ENCODE results near the gene TEX52.

TEX52 gene

GRCh38 chr12:2801044-2801783 is 55.6 kb downstream of the TEX52 start:
- TF ChIP-seq NFIC (IDR thresholded peaks at IDR 0.05): peak; percentile 42; the same call in 1 of the 2 replicates
- no peak for TF ChIP-seq REST (IDR thresholded peaks at IDR 0.05; ENCODE audit: low read depth)
- no peak for TF ChIP-seq ZBTB7A (IDR thresholded peaks at IDR 0.05; ENCODE audit: low read depth)

GRCh38 chr12:2800046-2800570 is 56.7 kb downstream of the TEX52 start:
- no peak for TF ChIP-seq USF1 (IDR thresholded peaks at IDR 0.05)
- no peak for TF ChIP-seq TCF12 (IDR thresholded peaks at IDR 0.05; ENCODE audit: low read depth)
- TF ChIP-seq TAF1 (IDR thresholded peaks at IDR 0.05; ENCODE audit: low read depth): no peak
- TF ChIP-seq FOXM1 (IDR thresholded peaks at IDR 0.05; ENCODE audit: borderline replicate concordance, low read depth): no peak
- no peak for TF ChIP-seq MAX (IDR thresholded peaks at IDR 0.05)
- TF ChIP-seq RAD21 (IDR thresholded peaks at IDR 0.05; ENCODE audit: low read depth): no peak
- no peak for TF ChIP-seq REST (IDR thresholded peaks at IDR 0.05; ENCODE audit: low read depth)
- no peak for TF ChIP-seq YY1 (IDR thresholded peaks at IDR 0.05; ENCODE audit: low read depth)
- TF ChIP-seq CREB1 (IDR thresholded peaks at IDR 0.05; ENCODE audit: low read depth): no peak
- no peak for TF ChIP-seq CEBPB (IDR thresholded peaks at IDR 0.05)
- TF ChIP-seq EGR1 (IDR thresholded peaks at IDR 0.05): no peak
- TF ChIP-seq EP300 (IDR thresholded peaks at IDR 0.05; ENCODE audit: borderline replicate concordance): no peak
- TF ChIP-seq TEAD4 (IDR thresholded peaks at IDR 0.05): no peak
- no peak for TF ChIP-seq NFIC (IDR thresholded peaks at IDR 0.05)
- no peak for TF ChIP-seq ZBTB7A (IDR thresholded peaks at IDR 0.05; ENCODE audit: low read depth)

Data from Ishikawa (cell line).